DND-41 (cell line): ENCODE data around the gene LMF1.

ENCODE experiments used
- ATAC-seq: fragments of 200-7000 bp; cut with Tn5 transposase; 3 replicates; pipeline ENCODE4 v1.9.1; 2021; ENCODE audit warnings: low read depth; ENCODE audit not compliant: insufficient read depth
- DNase-seq: peaks from one replicate; pipeline ENCODE4 v3.0.0-alpha.2; 2020
- H2AFZ ChIP-seq: 2 replicates; pipeline ENCODE4 v1.6.0; 2012; ENCODE audit warnings: low read depth, low read length
- H3K27ac ChIP-seq: 2 replicates; pipeline ENCODE4 v1.5.1; 2012; ENCODE audit warnings: low read length, inconsistent platforms
- H3K27me3 ChIP-seq: fragments of 200-600 bp; sonication (generic); 2 replicates; pipeline ENCODE4 v1.6.0; 2012; ENCODE audit warnings: low read length, mild to moderate bottlenecking, inconsistent platforms; ENCODE audit not compliant: insufficient read depth, poor library complexity
- H3K36me3 ChIP-seq: 2 replicates; pipeline ENCODE4 v1.5.1; 2012; ENCODE audit warnings: low read length, inconsistent platforms; ENCODE audit not compliant: insufficient read depth
- H3K4me1 ChIP-seq: 2 replicates; pipeline ENCODE4 v1.5.1; 2012; ENCODE audit warnings: mild to moderate bottlenecking, low read length; ENCODE audit not compliant: insufficient read depth
- H3K4me2 ChIP-seq: 2 replicates; pipeline ENCODE4 v1.6.0; 2012; ENCODE audit warnings: mild to moderate bottlenecking, moderate library complexity, low read length, inconsistent platforms; ENCODE audit not compliant: insufficient read depth
- H3K4me3 ChIP-seq, 2 experiments: fragments of 200-600 bp in 1 of 2; shearing (Covaris generic) in 1 of 2; 2 replicates each; pipeline ENCODE4 v1.5.1; 2012 to 2016; ENCODE audit warnings: inconsistent platforms in 2 of 2, low read length in 2 of 2, mild to moderate bottlenecking in 2 of 2, low read depth in 1 of 2, moderate library complexity in 1 of 2
- H3K79me2 ChIP-seq: 2 replicates; pipeline ENCODE4 v1.6.0; 2012; ENCODE audit warnings: low read length, inconsistent platforms; ENCODE audit not compliant: insufficient read depth
- H3K9ac ChIP-seq: 2 replicates; pipeline ENCODE4 v1.6.0; 2012; ENCODE audit warnings: low read depth, mild to moderate bottlenecking, inconsistent platforms, low read length, moderate library complexity
- H3K9me3 ChIP-seq: 2 replicates; pipeline ENCODE4 v1.5.1; 2012; ENCODE audit warnings: low read length, moderate library complexity, mild to moderate bottlenecking, inconsistent platforms; ENCODE audit not compliant: insufficient read depth, severe bottlenecking
- H4K20me1 ChIP-seq: 2 replicates; pipeline ENCODE4 v1.6.0; 2012; ENCODE audit warnings: low read length; ENCODE audit not compliant: insufficient read depth
- CTCF ChIP-seq: IDR thresholded peaks from 2 replicates; pipeline ENCODE4 v1.5.1; 2012; ENCODE audit warnings: borderline replicate concordance, low read length, moderate library complexity, mild to moderate bottlenecking; ENCODE audit not compliant: poor library complexity, severe bottlenecking; ENCODE audit errors: extremely low read depth
- EZH2 ChIP-seq: IDR thresholded peaks from 3 replicates; pipeline ENCODE4 v1.6.1; 2012; ENCODE audit warnings: borderline replicate concordance, low read depth, mild to moderate bottlenecking, moderate library complexity, low read length, inconsistent platforms; ENCODE audit not compliant: severe bottlenecking

Gene LMF1

GRCh38 chr16:901149-901548 lies 69.6 kb downstream of the LMF1 start:
- Histone ChIP-seq H3K36me3 (peaks cover 3% of the 10 kb centered on the region), H3K4me2 (no peak overlapping the region), H3K27ac (no peak overlapping the region), H4K20me1 (no peaks in the 10 kb centered on the region), H3K9ac (no peak overlapping the region), H3K4me3 (no peak overlapping the region), H2AFZ (no peak overlapping the region), H3K4me1 (no peaks in the 10 kb centered on the region), H3K79me2 (no peaks in the 10 kb centered on the region), H3K9me3 (peaks cover 3% of the 10 kb centered on the region), H3K27me3 (no peaks in the 10 kb centered on the region)
- TF ChIP-seq EZH2 (no peak), CTCF (no peak)
- no peak for DNase-seq
- no peak for ATAC-seq

GRCh38 chr16:900211-900610 lies 70.6 kb downstream of the LMF1 start:
- ATAC-seq (no peak), DNase-seq (no peak)
- TF ChIP-seq EZH2: no peak
- no peak for TF ChIP-seq CTCF
- no peaks in the 10 kb centered on the region for H3K27me3 ChIP-seq
- no peak overlapping the region for H3K9ac ChIP-seq
- H3K4me3 ChIP-seq: no peak overlapping the region
- H3K9me3 ChIP-seq: peaks cover 2% of the 10 kb centered on the region
- H3K79me2 ChIP-seq: no peaks in the 10 kb centered on the region
- H4K20me1 ChIP-seq: no peaks in the 10 kb centered on the region
- no peak overlapping the region for H3K27ac ChIP-seq
- H2AFZ ChIP-seq: no peak overlapping the region
- H3K4me2 ChIP-seq: no peak overlapping the region
- peaks cover 2% of the 10 kb centered on the region; the same call in 1 of the 2 replicates for H3K36me3 ChIP-seq
- H3K4me1 ChIP-seq: no peaks in the 10 kb centered on the region

GRCh38 chr16:899683-900060 lies 71.1 kb downstream of the LMF1 start:
- DNase-seq: no peak
- Histone ChIP-seq H3K36me3 (no peaks in the 10 kb centered on the region), H3K4me3 (no peak overlapping the region), H3K9me3 (no peaks in the 10 kb centered on the region), H2AFZ (no peak overlapping the region), H3K79me2 (no peaks in the 10 kb centered on the region), H3K27me3 (no peaks in the 10 kb centered on the region), H3K9ac (no peak overlapping the region), H3K4me2 (no peak overlapping the region), H3K27ac (no peak overlapping the region), H4K20me1 (no peaks in the 10 kb centered on the region), H3K4me1 (no peaks in the 10 kb centered on the region)
- no peak for ATAC-seq
- TF ChIP-seq EZH2 (no peak), CTCF (no peak)
